CD8-positive, alpha-beta memory T cell (primary cell): ENCODE results near the gene TBCA. TPM values are rescaled to one million over a fixed set of nuclear protein-coding genes. Genes with fewer than 3 reads are reported as not detected.
A peak's percentile ranks its signal among the peaks of the same experiment; 100 is the strongest.

Experiments
- CTCF ChIA-PET: fragments of 350-600 bp; sonication (Branson Sonifier 250); formaldehyde crosslinking; loops from one replicate; lab custom pipeline; 2021; ENCODE audit warnings: antibody characterized with exemption; lab: Charles Lee
- POLR2A ChIA-PET: fragments of 350-600 bp; sonication (Branson Sonifier 250); formaldehyde crosslinking; loops from one replicate; lab custom pipeline; 2021; ENCODE audit warnings: antibody characterized with exemption; lab: Charles Lee
- DNase-seq, 5 donors: peaks; one replicate each; pipeline versions ENCODE4 v3.0.0 to v3.0.0-alpha.2; 2020 to 2022; ENCODE audit warnings: mixed read lengths in 1 of 5
- H3K27ac ChIP-seq: one replicate; pipeline ENCODE4 v1.7.0; 2013; ENCODE audit warnings: low read depth, mild to moderate bottlenecking, low read length, moderate library complexity
- H3K27me3 ChIP-seq: 2 replicates; pipeline ENCODE4 v1.7.0; 2013; ENCODE audit warnings: low read length, mild to moderate bottlenecking; ENCODE audit not compliant: insufficient read depth, poor library complexity, severe bottlenecking
- H3K36me3 ChIP-seq: 2 replicates; pipeline ENCODE4 v1.7.0; 2013; ENCODE audit warnings: mild to moderate bottlenecking, low read length, moderate library complexity; ENCODE audit not compliant: insufficient read depth
- H3K4me1 ChIP-seq: 2 replicates; pipeline ENCODE4 v1.7.0; 2013; ENCODE audit warnings: mild to moderate bottlenecking, low read length, moderate library complexity; ENCODE audit not compliant: insufficient read depth
- H3K4me3 ChIP-seq: 2 replicates; pipeline ENCODE4 v1.7.0; 2013; ENCODE audit warnings: mild to moderate bottlenecking, low read length
- H3K9me3 ChIP-seq: 2 replicates; pipeline ENCODE4 v1.7.0; 2013; ENCODE audit warnings: mild to moderate bottlenecking, low read length
- H3K27ac Mint-ChIP-seq, 8 donors: one replicate each; pipeline ENCODE4 v1.8.0; 2020 to 2021; ENCODE audit warnings: mixed read lengths in 8 of 8, mild to moderate bottlenecking in 6 of 8, inconsistent platforms in 3 of 8, moderate library complexity in 3 of 8
- H3K27me3 Mint-ChIP-seq, 2 donors: one replicate each; pipeline ENCODE4 v1.8.0; 2020 to 2021; ENCODE audit warnings: mixed read lengths in 2 of 2, mild to moderate bottlenecking in 1 of 2, moderate library complexity in 1 of 2
- H3K36me3 Mint-ChIP-seq, 3 donors: one replicate each; pipeline ENCODE4 v1.8.0; 2020 to 2021; ENCODE audit warnings: mixed read lengths in 3 of 3, inconsistent platforms in 1 of 3, mild to moderate bottlenecking in 1 of 3
- H3K4me1 Mint-ChIP-seq, 3 donors: one replicate each; pipeline ENCODE4 v1.8.0; 2020 to 2021; ENCODE audit warnings: mixed read lengths in 3 of 3, inconsistent platforms in 1 of 3, mild to moderate bottlenecking in 1 of 3
- H3K4me3 Mint-ChIP-seq, 7 donors: one replicate each; pipeline ENCODE4 v1.8.0; 2020 to 2021; ENCODE audit warnings: mixed read lengths in 7 of 7, mild to moderate bottlenecking in 6 of 7, moderate library complexity in 4 of 7, inconsistent platforms in 2 of 7
- H3K9me3 Mint-ChIP-seq, 5 donors: one replicate each; pipeline ENCODE4 v1.8.0; 2020 to 2022; ENCODE audit warnings: mixed read lengths in 5 of 5, mild to moderate bottlenecking in 3 of 5, moderate library complexity in 2 of 5, inconsistent platforms in 1 of 5
- polyA plus RNA-seq: library from polyadenylated mRNA; unstranded; fragments of 300-500 nt; fragmentation: Illumina TruSeq; gene quantifications from one replicate; pipeline ENCODE4 v1.2.3, GENCODE V29; 2021
- total RNA-seq, 2 experiments: library from RNA; stranded (reverse); gene quantifications; one replicate each; pipeline ENCODE4 v1.2.3, GENCODE V29; 2021

Gene TBCA
- total and polyA plus RNA-seq, 3 experiments from 2014 or later = 193 to 239 (median 237) TPM

DNA sequence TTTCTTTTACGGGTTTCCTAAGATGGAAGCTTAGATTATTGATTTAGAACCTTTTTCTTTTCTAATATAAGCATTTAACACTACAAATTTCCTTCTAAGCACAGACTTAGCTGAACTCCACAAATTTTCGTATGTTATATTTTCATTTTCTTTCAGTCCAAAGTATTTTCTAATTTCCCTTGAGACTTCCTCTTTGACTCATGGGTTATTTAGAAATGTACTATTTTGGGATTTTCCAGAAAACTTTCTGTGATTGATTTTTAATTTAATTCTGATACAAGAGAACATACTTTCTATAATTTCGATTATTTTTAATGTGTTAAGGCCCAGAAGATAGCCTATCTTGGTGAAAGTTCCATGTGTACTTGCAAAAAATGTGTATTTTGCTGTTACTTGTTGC, 19.7 kb upstream of the TBCA start:
- H3K36me3 Mint-ChIP-seq = peaks cover 0 to 3% (median 2%) of the 10 kb centered on the region in 3 donors
- CTCF ChIA-PET = no interaction called here

DNA sequence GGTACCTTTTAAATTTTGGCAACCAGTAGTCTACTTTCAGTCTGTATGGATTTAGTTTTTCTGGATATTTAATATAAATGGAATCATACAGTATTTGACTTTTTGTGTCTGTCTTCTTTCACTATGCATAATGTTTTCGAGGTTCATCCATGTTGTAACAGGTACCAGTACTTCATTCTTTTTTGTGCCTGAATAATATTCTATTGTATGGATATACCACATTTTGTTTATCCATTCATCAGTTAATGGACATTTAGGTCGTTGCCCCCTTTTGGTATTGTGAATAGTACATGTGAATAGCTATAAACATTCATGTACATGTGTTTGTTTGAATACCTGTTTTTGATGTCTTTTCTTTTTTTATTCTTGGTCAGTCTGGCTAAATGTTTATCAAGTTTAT, 19.1 kb upstream of the TBCA start:
- POLR2A ChIA-PET = no interaction called here

More for the DNA sequence above, 19.7 kb upstream of the TBCA start:
- Mint-ChIP-seq H3K27ac (no peak overlapping the region), H3K4me3 (no peak overlapping the region), H3K9me3 (peaks cover 6 to 25% (median 21%) of the 10 kb centered on the region in 5 donors), H3K27me3 (peaks cover 32 to 51% of the 10 kb centered on the region in 2 donors), H3K4me1 (no peaks in the 10 kb centered on the region)
- H3K4me1 ChIP-seq = no peaks in the 10 kb centered on the region
- H3K27ac ChIP-seq = no peak overlapping the region
- no peak overlapping the region for H3K4me3 ChIP-seq
- no peaks in the 10 kb centered on the region for H3K9me3 ChIP-seq
- no peaks in the 10 kb centered on the region for H3K36me3 ChIP-seq
- POLR2A ChIA-PET = no interaction called here
- DNase-seq = no peak
- peaks cover 22% of the 10 kb centered on the region for H3K27me3 ChIP-seq

DNA sequence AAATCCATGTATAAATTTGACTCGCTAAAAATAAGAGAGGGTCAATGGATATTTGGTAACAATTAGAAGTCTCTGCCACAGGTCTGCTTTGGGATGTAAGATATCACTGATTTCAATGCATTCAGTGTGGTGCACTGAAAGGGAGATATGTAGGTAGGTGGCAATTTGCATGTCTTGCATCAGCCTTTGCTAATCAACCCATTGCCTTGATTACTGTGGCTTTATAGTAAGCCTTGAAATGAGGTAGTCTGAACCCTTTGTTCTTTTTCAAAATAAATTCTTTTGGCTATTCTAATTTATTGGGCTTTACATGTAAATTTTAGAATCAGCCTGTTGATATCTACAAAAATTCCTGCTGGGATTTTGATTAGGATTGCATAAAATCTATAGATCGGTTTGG, 15.8 kb upstream of the TBCA start:
- H3K27me3 Mint-ChIP-seq = peaks cover 8 to 28% of the 10 kb centered on the region in 2 donors
- CTCF ChIA-PET = no interaction called here
- H3K9me3 Mint-ChIP-seq = peaks cover 2 to 16% (median 5%) of the 10 kb centered on the region in 5 donors

More for the DNA sequence above, 19.1 kb upstream of the TBCA start:
- peaks cover 22% of the 10 kb centered on the region for H3K27me3 ChIP-seq
- H3K9me3 ChIP-seq = no peaks in the 10 kb centered on the region
- DNase-seq = no peak
- H3K4me1 Mint-ChIP-seq = no peaks in the 10 kb centered on the region
- H3K36me3 ChIP-seq = no peaks in the 10 kb centered on the region
- CTCF ChIA-PET = no interaction called here
- peaks cover 6 to 23% (median 19%) of the 10 kb centered on the region in 5 donors for H3K9me3 Mint-ChIP-seq
- H3K27ac Mint-ChIP-seq = no peak overlapping the region
- no peak overlapping the region for H3K27ac ChIP-seq
- no peak overlapping the region for H3K4me3 ChIP-seq
- H3K27me3 Mint-ChIP-seq = peaks cover 32 to 49% of the 10 kb centered on the region in 2 donors
- H3K4me1 ChIP-seq = no peaks in the 10 kb centered on the region
- no peak overlapping the region for H3K4me3 Mint-ChIP-seq
- H3K36me3 Mint-ChIP-seq = peaks cover 0 to 3% (median 2%) of the 10 kb centered on the region in 3 donors

DNA sequence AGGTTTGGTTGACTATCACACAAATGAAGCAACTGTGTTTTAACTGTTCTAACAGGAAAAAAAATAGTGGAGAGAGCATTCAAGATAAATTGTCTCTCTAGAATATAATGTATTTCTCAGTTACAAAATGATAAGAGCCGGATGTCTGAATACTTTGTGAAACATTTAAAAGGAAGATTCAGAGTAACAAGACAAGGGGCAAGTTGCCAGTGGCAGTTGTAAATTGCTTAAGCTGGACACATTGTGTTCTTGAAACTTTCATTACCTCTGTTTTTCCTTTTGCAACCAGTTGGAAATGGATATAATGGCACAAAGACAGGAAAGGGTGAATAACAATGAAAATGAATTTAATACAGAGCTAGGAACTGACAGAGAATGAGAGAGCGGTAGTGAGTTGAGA, 15.2 kb upstream of the TBCA start:
- CTCF ChIA-PET = no interaction called here

More for the DNA sequence above, 15.8 kb upstream of the TBCA start:
- Mint-ChIP-seq H3K4me1 (no peaks in the 10 kb centered on the region), H3K36me3 (peaks cover 0 to 3% (median 2%) of the 10 kb centered on the region in 3 donors), H3K27ac (no peak overlapping the region), H3K4me3 (no peak overlapping the region)
- Histone ChIP-seq H3K4me1 (no peaks in the 10 kb centered on the region), H3K9me3 (no peaks in the 10 kb centered on the region), H3K4me3 (no peak overlapping the region), H3K27ac (no peak overlapping the region), H3K27me3 (peaks cover 7% of the 10 kb centered on the region), H3K36me3 (no peaks in the 10 kb centered on the region)
- POLR2A ChIA-PET = no interaction called here
- DNase-seq = no peak

DNA sequence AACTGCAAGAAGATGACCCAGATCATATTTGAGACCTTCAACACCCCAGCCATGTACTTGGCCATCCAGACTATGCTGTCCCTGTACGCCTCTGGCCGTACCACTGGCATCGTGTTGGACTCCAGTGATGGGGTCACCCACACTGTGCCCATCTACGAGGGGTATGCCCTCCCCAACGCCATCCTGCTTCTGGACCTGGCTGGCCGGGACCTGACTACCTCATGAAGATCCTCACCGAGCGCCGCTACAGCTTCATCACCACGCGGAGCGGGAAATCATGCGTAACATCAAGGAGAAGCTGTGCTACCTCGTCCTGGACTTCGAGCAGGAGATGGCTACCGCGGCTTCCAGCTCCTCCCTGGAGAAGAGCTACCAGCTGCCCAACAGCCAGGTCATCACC, 9.1 kb upstream of the TBCA start:
- Mint-ChIP-seq H3K4me3 (no peak overlapping the region), H3K36me3 (no peaks in the 10 kb centered on the region), H3K4me1 (no peaks in the 10 kb centered on the region), H3K27ac (no peak overlapping the region), H3K27me3 (peaks cover 0 to 11% of the 10 kb centered on the region in 2 donors), H3K9me3 (peaks cover 0 to 3% (median 0%) of the 10 kb centered on the region in 5 donors)
- Histone ChIP-seq H3K4me3 (no peak overlapping the region), H3K9me3 (no peaks in the 10 kb centered on the region), H3K27ac (no peak overlapping the region), H3K36me3 (no peaks in the 10 kb centered on the region), H3K27me3 (no peaks in the 10 kb centered on the region), H3K4me1 (no peaks in the 10 kb centered on the region)
- DNase-seq = no peak
- ChIA-PET POLR2A (no interaction called here), CTCF (no interaction called here)

More for the DNA sequence above, 15.2 kb upstream of the TBCA start:
- POLR2A ChIA-PET = no interaction called here
- no peak for DNase-seq
- Histone ChIP-seq H3K36me3 (no peaks in the 10 kb centered on the region), H3K27me3 (peaks cover 2% of the 10 kb centered on the region), H3K4me3 (no peak overlapping the region), H3K9me3 (no peaks in the 10 kb centered on the region), H3K27ac (no peak overlapping the region), H3K4me1 (no peaks in the 10 kb centered on the region)
- Mint-ChIP-seq H3K36me3 (peaks cover 0 to 3% (median 2%) of the 10 kb centered on the region in 3 donors), H3K4me3 (no peak overlapping the region), H3K4me1 (no peaks in the 10 kb centered on the region), H3K9me3 (peaks cover 2 to 16% (median 5%) of the 10 kb centered on the region in 5 donors), H3K27ac (no peak overlapping the region), H3K27me3 (peaks cover 5 to 23% of the 10 kb centered on the region in 2 donors)

DNA sequence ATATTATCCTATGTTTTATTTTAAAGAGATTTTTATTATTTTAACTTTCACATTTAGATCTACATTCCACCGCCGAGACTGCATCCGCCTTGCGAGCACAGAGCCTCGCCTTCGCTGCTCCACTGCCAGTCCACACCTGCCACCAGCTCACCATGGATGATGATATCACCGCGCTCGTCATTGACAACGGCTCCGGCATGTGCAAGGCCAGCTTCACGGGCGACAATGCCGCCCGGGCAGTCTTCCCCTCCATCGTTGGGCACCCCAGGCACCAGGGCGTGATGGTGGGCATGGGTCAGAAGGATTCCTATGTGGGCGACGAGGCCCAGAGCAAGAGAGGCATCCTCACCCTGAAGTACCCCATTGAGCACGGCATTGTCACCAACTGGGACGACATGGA, 8.6 kb upstream of the TBCA start:
- Mint-ChIP-seq H3K4me1 (no peaks in the 10 kb centered on the region), H3K36me3 (no peaks in the 10 kb centered on the region), H3K27ac (no peak overlapping the region), H3K4me3 (no peak overlapping the region), H3K9me3 (peaks cover 0 to 3% (median 0%) of the 10 kb centered on the region in 5 donors), H3K27me3 (peaks cover 0 to 11% of the 10 kb centered on the region in 2 donors)
- Histone ChIP-seq H3K9me3 (no peaks in the 10 kb centered on the region), H3K4me3 (no peak overlapping the region), H3K4me1 (no peaks in the 10 kb centered on the region), H3K27me3 (no peaks in the 10 kb centered on the region), H3K36me3 (no peaks in the 10 kb centered on the region), H3K27ac (no peak overlapping the region)
- CTCF ChIA-PET = no interaction called here
- DNase-seq = no peak
- POLR2A ChIA-PET = no interaction called here

DNA sequence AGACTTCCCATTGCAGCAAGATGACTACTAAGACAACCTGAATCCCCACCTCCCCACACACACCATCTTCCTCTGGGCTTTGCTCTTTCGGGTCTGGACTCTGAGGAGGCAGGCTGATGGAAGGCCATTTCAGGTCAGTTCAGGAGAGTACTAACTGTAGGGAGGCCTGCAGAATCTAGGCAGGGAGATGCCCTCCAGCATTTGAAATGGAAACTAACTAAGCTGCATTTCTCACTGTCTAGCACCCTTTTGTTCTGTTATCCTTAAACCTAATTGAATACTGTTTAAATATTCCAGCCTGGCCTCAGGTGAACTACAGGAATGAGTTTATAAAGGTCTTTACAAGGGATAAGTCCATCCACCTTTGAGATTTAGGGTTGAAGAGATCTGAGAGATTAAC, 4.9 kb upstream of the TBCA start:
- H3K27ac Mint-ChIP-seq = no peak overlapping the region
- no peak overlapping the region for H3K27ac ChIP-seq
- H3K27me3 Mint-ChIP-seq = no peaks in the 10 kb centered on the region
- H3K36me3 ChIP-seq = no peaks in the 10 kb centered on the region
- H3K27me3 ChIP-seq = no peaks in the 10 kb centered on the region
- H3K4me1 ChIP-seq = peaks cover 4% of the 10 kb centered on the region
- H3K36me3 Mint-ChIP-seq = peaks cover 0 to 4% (median 0%) of the 10 kb centered on the region in 3 donors
- ChIA-PET CTCF (no interaction called here), POLR2A (no interaction called here)
- H3K9me3 ChIP-seq = no peaks in the 10 kb centered on the region
- no peak overlapping the region for H3K4me3 Mint-ChIP-seq
- no peak for DNase-seq
- H3K4me1 Mint-ChIP-seq = peaks cover 7 to 8% (median 7%) of the 10 kb centered on the region in 3 donors
- H3K4me3 ChIP-seq = no peak overlapping the region
- H3K9me3 Mint-ChIP-seq = peaks cover 0 to 3% (median 0%) of the 10 kb centered on the region in 5 donors

DNA sequence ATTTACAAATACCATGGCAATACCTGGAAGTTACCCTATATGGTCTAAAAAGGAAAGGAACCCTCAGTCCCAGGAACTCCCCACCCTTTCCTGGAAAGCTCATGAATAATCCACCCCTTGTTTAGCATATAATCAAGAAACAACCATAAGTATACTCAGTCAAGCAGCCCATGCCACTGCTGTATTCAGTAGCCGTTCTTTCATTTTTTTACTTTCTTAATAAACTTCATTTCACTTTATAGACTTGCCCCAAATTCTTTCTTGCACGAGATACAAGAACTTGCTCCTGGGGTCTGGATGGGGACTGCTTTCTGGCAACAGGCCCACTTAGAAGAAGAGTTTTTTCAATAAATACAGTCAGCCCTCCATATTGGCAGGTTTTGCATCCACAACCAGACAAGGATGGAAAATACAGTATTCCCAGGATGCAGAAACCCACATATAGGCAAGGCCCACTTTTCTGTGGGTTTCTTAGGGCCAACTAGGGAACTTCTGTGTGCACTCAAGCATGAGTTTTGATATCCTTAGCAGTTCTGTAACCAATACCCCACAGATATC, 2.8 kb upstream of the TBCA start:
- Mint-ChIP-seq H3K27ac (no peak overlapping the region), H3K9me3 (no peaks in the 10 kb centered on the region), H3K36me3 (peaks cover 0 to 14% (median 0%) of the 10 kb centered on the region in 3 donors), H3K4me1 (peaks cover 22 to 25% (median 23%) of the 10 kb centered on the region in 3 donors), H3K27me3 (no peaks in the 10 kb centered on the region), H3K4me3 (peak overlapping the region in 2 of 7 donors; percentile 5 to 39)
- DNase-seq = no peak
- H3K36me3 ChIP-seq = no peaks in the 10 kb centered on the region
- POLR2A ChIA-PET = no interaction called here
- H3K9me3 ChIP-seq = no peaks in the 10 kb centered on the region
- no peak overlapping the region for H3K4me3 ChIP-seq
- H3K4me1 ChIP-seq = peaks cover 19% of the 10 kb centered on the region
- CTCF ChIA-PET = no interaction called here
- H3K27me3 ChIP-seq = no peaks in the 10 kb centered on the region
- no peak overlapping the region for H3K27ac ChIP-seq
